ENCODE results near the gene DACT3. TPM values are rescaled to one million over a fixed set of nuclear protein-coding genes. Genes with fewer than 3 reads are reported as not detected.

The DACT3 gene
- total and polyA plus RNA-seq, 2 of the 4 experiments (the other 2 are of a cell fraction) = 1.6 to 4.9 TPM

GRCh38 chr19:46668662-46669061 is 7.7 kb upstream of the DACT3 start:
- H2AK9ac ChIP-seq (replicated peaks; ENCODE audit: low read depth, low read length, poor library complexity) = no peak overlapping the region
- intact Hi-C loops (cut with micrococcal nuclease) = no loop called here
- no CpG with 5 or more reads among the region's 3 CpGs for WGBS, 2 experiments (ENCODE audit: extremely low coverage in 2 of 2, insufficient read length in 1 of 2)
- ATAC-seq (ENCODE audit: low read depth) (no peak), DNase-seq (no peak)
- no peak overlapping the region for H2AFZ ChIP-seq (replicated peaks; ENCODE audit: low read length, poor library complexity)
- ChIA-PET POLR2A (ENCODE audit: unreplicated experiment) (no interaction called here), CTCF (no interaction called here)
- H4K20me1 ChIP-seq (ENCODE audit: insufficient read depth, low read length) = peaks cover 5% of the 10 kb centered on the region; the same call in 1 of the 2 replicates
- H4K5ac ChIP-seq (ENCODE audit: low read depth, low read length) = no peak overlapping the region
- no peaks in the 10 kb centered on the region for H3K9me3 ChIP-seq (ENCODE audit: control insufficient read depth, insufficient read depth, low read length)
- H3K4me2 ChIP-seq (ENCODE audit: low read depth, low read length) = no peak overlapping the region
- no peak overlapping the region for H2BK15ac ChIP-seq (ENCODE audit: low read depth, low read length)
- in situ Hi-C loops (cut with MboI; ENCODE audit: low sequenced_read_pairs) = loop anchor here (10.0 kb wide), 1 partner anchor 134 kb away; no protein-coding TSS in a partner anchor
- no peak overlapping the region for H3K27ac ChIP-seq (ENCODE audit: insufficient read depth, low read length)
- H3K36me3 ChIP-seq (ENCODE audit: control insufficient read depth, insufficient read depth, low read length) = peaks cover 8% of the 10 kb centered on the region
- no peak overlapping the region for H3K4me3 ChIP-seq (ENCODE audit: insufficient read depth, low read depth, low read length)
- no peak overlapping the region for H3K9ac ChIP-seq (ENCODE audit: low read depth, low read length)
- H3K23ac ChIP-seq (ENCODE audit: low read depth, low read length) = no peak overlapping the region
- no peak overlapping the region for H3K18ac ChIP-seq (ENCODE audit: low read depth, low read length)
- BruUV-seq (replicated peaks) = no TSS peak
- peaks cover 3% of the 10 kb centered on the region; the same call in 1 of the 2 replicates for H3K9me1 ChIP-seq (ENCODE audit: insufficient read depth, low read length)
- H2BK5ac ChIP-seq (ENCODE audit: low read depth, low read length, poor library complexity, severe bottlenecking) = no peak overlapping the region
- H3K56ac ChIP-seq (ENCODE audit: extremely low read depth, insufficient read depth, low read length) = no peak overlapping the region
- no peaks in the 10 kb centered on the region for H3K79me1 ChIP-seq (ENCODE audit: low read depth in 1 of 2, low read length in 2 of 2)
- H3K4me1 ChIP-seq (ENCODE audit: control insufficient read depth, insufficient read depth, low read length) = peaks cover 6% of the 10 kb centered on the region
- no peak overlapping the region for H2BK120ac ChIP-seq (ENCODE audit: low read depth, low read length)
- dilution Hi-C loops (cut with HindIII; ENCODE audit: low sequenced_read_pairs, unreplicated experiment) = no loop called here
- no peak overlapping the region for H3K4ac ChIP-seq (ENCODE audit: low read depth, low read length)
- no peaks in the 10 kb centered on the region; the same call in 1 of the 2 replicates for H3K27me3 ChIP-seq (ENCODE audit: control insufficient read depth, insufficient read depth, low read length)
- TF ChIP-seq MXI1 (IDR thresholded peaks at IDR 0.05; ENCODE audit: borderline replicate concordance, low read depth, low read length) = no peak
- no peak for TF ChIP-seq CEBPB (IDR thresholded peaks at IDR 0.05; ENCODE audit: low read depth, low read length)
- no peak for TF ChIP-seq RAD21 (IDR thresholded peaks at IDR 0.05; ENCODE audit: low read length)
- no peak for TF ChIP-seq USF2 (IDR thresholded peaks at IDR 0.05; ENCODE audit: low read depth, low read length)
- no peak for TF ChIP-seq MAZ (IDR thresholded peaks at IDR 0.05; ENCODE audit: borderline replicate concordance, low read depth, low read length)
- no peak for TF ChIP-seq SMC3 (IDR thresholded peaks at IDR 0.05; ENCODE audit: low read depth, low read length)
- no peak for TF ChIP-seq NFE2L2 (IDR thresholded peaks at IDR 0.05; ENCODE audit: low read depth, low read length)
- TF ChIP-seq MAFK (IDR thresholded peaks at IDR 0.05; ENCODE audit: low read depth, low read length) = no peak
- TF ChIP-seq RCOR1 (IDR thresholded peaks at IDR 0.05; ENCODE audit: insufficient replicate concordance, low read length) = no peak
- no peak overlapping the region for H4K91ac ChIP-seq (ENCODE audit: insufficient read depth, low read depth, low read length)
- H3K14ac ChIP-seq (replicated peaks; ENCODE audit: low read depth, low read length) = no peak overlapping the region
- H2AK5ac ChIP-seq (ENCODE audit: low read depth, low read length) = no peak overlapping the region
- H4K8ac ChIP-seq (ENCODE audit: low read depth in 2 of 2, low read length in 2 of 2) = no peak overlapping the region
- H2BK20ac ChIP-seq (ENCODE audit: low read depth, low read length) = no peak overlapping the region
